ENCODE data around the gene KCNQ4. TPM values are rescaled to one million over a fixed set of nuclear protein-coding genes. Genes with fewer than 3 reads are reported as not detected.

The KCNQ4 gene
- total RNA-seq, 1 experiment from 2014 or later = 1.4 TPM

DNA sequence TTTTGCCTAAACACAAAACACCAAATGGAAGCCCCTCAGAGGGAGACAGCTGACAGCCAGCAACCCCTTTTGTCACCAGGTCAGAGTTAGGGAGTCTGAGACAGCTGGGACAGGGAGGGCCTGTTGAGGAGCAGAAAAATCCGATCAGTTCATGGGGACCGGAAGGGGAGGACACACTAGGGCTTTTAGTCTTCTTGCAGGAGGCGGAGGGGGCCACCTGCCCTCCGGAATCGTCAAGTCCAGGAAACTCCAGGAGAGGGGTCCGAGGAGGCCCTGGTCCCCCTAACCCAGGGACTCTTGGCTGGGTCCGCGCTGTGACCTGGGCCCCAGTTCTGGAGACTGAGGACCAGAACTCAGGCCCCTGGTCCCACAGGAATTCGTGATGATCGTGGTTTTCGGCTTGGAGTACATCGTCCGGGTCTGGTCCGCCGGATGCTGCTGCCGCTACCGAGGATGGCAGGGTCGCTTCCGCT, 34.2 kb downstream of the KCNQ4 start:
- H3T11ph ChIP-seq (ENCODE audit: low read length) = no peak overlapping the region
- TF ChIP-seq CTCF (conservative IDR thresholded peaks at IDR 0.05) = no peak
- no peak overlapping the region for H2BK20ac ChIP-seq (ENCODE audit: low read depth, low read length, poor library complexity, severe bottlenecking)
- no peaks in the 10 kb centered on the region for H3K36me3 Mint-ChIP-seq (ENCODE audit: insufficient read depth in 1 of 3, low read depth in 3 of 3)
- peak overlapping the region; percentile 35 for H3K4me2 ChIP-seq (ENCODE audit: insufficient read depth, insufficient read length, low read length)
- no CpG with 5 or more reads among the region's 19 CpGs for WGBS (ENCODE audit: extremely low coverage, insufficient read length, low lambda C conversion rate)
- H3K27ac ChIP-seq (ENCODE audit: insufficient read length, low read depth, low read length) = no peak overlapping the region
- no peaks in the 10 kb centered on the region for H4K20me1 ChIP-seq (ENCODE audit: control insufficient read depth, insufficient read depth, insufficient read length)
- H3K14ac ChIP-seq (ENCODE audit: insufficient read depth, low read length) = no peak overlapping the region
- H3K9me3 Mint-ChIP-seq = no peaks in the 10 kb centered on the region
- H3K23ac ChIP-seq (ENCODE audit: insufficient read length, low read depth, low read length) = no peak overlapping the region
- no peak overlapping the region for H3K56ac ChIP-seq (ENCODE audit: insufficient read length, low read depth, low read length)
- H2AK5ac ChIP-seq (ENCODE audit: insufficient read length, low read length) = no peak overlapping the region
- no peak for DNase-seq
- H4K91ac ChIP-seq (ENCODE audit: insufficient read length, low read depth, low read length) = no peak overlapping the region
- H2BK15ac ChIP-seq (ENCODE audit: low read depth, low read length) = no peak overlapping the region
- no peak overlapping the region for H2BK5ac ChIP-seq (ENCODE audit: insufficient read length, low read length)
- no peak overlapping the region for H2BK120ac ChIP-seq (ENCODE audit: low read depth, low read length, poor library complexity, severe bottlenecking)
- H3K79me1 ChIP-seq (ENCODE audit: insufficient read depth, low read depth, low read length, poor library complexity, severe bottlenecking) = no peaks in the 10 kb centered on the region
- no peak overlapping the region for H4K8ac ChIP-seq (replicated peaks; ENCODE audit: insufficient read length, low read depth, low read length)
- H3K79me2 ChIP-seq (ENCODE audit: insufficient read depth, low read length) = no peaks in the 10 kb centered on the region
- no peaks in the 10 kb centered on the region; the same call in 1 of the 2 replicates for H3K27me3 ChIP-seq (ENCODE audit: insufficient read depth, low read length)
- H3K27ac Mint-ChIP-seq = no peak overlapping the region
- H3K4ac ChIP-seq (ENCODE audit: low read depth, low read length) = no peak overlapping the region
- no peak overlapping the region for H2AFZ ChIP-seq (ENCODE audit: low read length)
- peak overlapping the region; percentile 69 to 78 for H3K4me3 Mint-ChIP-seq
- no peaks in the 10 kb centered on the region for H3K9me3 ChIP-seq (ENCODE audit: control insufficient read depth, low read depth, low read length)
- no peak overlapping the region for H3K9ac ChIP-seq (ENCODE audit: extremely low read depth, insufficient read length, low read length)
- peaks cover 4 to 19% of the 10 kb centered on the region in 2 experiments for H3K4me1 Mint-ChIP-seq
- no peak overlapping the region for H4K5ac ChIP-seq (ENCODE audit: insufficient read length, low read depth, low read length)
- no peak overlapping the region for H3K18ac ChIP-seq (ENCODE audit: insufficient read length, low read depth, low read length)
- H3K23me2 ChIP-seq (ENCODE audit: insufficient read length, low read depth, low read length, poor library complexity, severe bottlenecking) = peaks cover 7% of the 10 kb centered on the region
- no peak overlapping the region for H2BK12ac ChIP-seq (ENCODE audit: insufficient read length, low read depth, low read length)
- peaks cover 41% of the 10 kb centered on the region for H3K27me3 Mint-ChIP-seq (ENCODE audit: low read depth)
- no peaks in the 10 kb centered on the region for H3K4me1 ChIP-seq (ENCODE audit: insufficient read depth, low read length)
